Measurements from ENCODE around the gene SIRT4.
"Not testable (repeated sequence)": the region's sequence is repeated elsewhere in the genome, so short reads cannot be mapped to it uniquely, and the experiment has no call there.

The SIRT4 gene, protein sequence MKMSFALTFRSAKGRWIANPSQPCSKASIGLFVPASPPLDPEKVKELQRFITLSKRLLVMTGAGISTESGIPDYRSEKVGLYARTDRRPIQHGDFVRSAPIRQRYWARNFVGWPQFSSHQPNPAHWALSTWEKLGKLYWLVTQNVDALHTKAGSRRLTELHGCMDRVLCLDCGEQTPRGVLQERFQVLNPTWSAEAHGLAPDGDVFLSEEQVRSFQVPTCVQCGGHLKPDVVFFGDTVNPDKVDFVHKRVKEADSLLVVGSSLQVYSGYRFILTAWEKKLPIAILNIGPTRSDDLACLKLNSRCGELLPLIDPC

DNA sequence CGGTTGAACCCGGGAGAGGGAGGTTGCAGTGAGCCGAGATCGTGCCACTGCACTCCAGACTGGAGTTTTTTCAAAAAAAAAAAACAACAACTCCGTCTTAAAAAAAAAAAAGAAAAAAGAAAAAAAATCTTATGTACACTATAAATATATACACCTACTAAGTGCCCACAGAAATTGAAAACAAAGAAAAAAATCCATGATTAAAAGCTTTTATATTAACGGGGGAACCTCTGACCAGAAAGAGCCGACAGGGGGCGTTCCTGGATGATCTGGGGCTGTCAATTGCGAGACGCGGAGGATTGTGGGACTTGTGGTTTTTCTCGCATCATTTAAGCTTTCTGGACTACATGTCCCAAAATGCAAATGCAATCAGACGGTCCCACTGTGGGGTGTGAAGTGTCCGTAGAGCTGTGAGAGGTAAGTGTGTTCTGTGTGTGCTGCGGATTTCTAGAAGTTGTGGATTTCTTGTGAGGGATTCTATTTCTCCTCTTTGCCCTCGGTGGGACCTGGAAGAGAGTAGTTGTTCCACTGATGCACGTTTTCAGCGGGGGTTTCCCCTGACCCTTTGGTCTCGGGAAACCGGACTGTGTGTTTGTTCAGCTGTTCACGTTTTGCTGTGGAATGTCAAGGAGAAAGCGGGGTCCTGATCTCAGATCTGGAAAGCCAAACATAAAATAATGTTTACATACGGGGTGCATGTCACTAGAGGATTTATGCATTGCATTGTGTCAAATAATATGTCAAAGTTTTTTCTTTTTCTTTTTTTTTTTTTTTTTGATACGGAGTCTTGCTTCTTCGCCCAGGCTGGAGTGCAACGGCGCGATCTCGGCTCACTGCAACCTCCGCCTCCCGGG lies at the start of gene SIRT4:
SIRT4 (plus strand) TSS at position 360 of the 854 bp plus-strand sequence. CDS start 1,241 bp downstream, outside the sequence.
- peak; percentile 91 for DNase-seq (ENCODE audit: low spot score)

DNA sequence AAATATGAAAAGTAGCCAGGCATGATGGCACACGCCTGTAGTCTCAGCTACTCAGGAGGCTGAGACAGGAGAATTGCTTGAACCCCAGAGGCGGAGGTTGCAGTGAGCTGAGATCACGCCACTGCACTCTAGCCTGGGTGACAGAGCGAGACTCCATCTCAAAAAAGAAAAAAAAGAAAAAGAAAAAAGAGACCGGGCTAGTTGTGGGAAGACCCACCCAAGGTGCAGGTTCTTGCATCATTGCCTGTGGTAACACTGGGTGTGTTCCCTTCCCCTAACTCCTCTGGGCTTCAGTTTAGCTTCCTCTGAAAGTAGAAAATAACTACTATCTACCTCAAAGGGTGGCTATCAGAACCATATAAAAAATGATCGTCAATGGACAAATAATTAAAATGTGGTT lies 48.8 kb upstream of the SIRT4 start:
- not testable (repeated sequence) for DNase-seq (ENCODE audit: low spot score)

GRCh38 chr12:120254809-120255208 lies 47.3 kb upstream of the SIRT4 start:
- no peak for DNase-seq (ENCODE audit: low spot score)

DNA sequence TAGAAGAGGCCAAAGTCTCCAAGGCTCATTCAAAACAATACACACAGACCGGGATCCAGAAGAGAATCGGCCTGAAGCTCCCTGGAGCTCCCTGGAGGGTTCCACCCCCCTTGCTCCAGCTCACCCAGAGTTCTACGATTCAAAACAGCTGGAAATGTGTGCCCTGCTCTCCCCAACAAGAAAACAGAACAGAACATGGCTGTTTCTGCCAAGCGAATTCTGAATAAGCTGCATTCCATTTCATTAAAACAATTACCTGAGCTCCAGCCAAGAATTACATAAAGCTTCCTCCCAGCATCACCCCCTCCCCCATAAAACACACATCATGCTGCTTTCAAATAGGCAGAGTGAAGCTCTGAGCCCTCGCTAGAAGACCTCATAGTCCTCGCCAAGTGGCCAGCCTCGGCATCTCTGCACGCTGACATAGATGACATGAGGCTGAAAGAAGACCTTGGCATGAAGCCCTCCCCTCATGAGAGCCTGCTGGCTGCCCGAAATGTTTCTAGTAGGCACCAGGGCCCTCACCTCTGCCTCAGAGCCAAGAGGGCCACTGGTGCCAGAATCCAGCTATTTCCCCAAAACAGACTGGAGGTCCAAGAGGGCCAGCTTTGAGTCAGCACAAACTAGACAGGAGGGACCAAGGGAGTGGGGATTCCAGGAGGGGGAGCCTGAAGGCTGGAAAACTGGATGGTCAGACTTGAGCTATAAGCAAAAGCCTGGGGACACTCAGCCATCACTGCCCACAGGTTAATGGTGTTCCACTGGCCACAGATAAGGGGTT lies 44.9 kb upstream of the SIRT4 start:
- peak; percentile 76 for DNase-seq (ENCODE audit: low spot score)

DNA sequence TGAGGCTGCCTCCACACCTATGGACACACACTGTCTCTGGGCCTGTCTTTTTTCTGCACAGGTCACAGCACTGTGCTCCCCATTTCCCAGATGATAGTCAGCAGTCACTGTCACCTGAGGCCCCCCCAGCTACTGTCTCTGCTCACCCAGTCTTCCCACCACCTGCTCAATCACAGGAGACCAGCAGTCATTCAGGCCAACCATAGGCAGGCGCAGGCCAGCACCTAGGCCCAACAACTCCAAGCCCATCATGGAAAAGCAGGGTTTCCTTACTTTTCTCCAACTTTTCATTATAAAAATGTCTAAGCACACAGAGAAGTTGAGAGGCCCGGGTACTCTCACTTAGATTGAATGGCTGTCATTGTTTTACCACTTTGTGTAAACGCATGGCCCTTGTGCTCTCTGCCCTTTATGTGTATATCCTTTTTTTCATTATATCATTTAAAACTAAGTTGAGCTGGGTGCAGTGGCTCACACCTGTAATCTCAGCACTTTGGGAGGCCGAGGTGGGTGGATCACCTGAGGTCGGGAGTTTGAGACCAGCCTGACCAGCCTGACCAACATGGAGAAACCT lies 43.7 kb upstream of the SIRT4 start:
- no peak for DNase-seq (ENCODE audit: low spot score)

- DNase-seq (ENCODE audit: low spot score): no peak
These were observed 42.5 kb upstream of the SIRT4 start for GRCh38 chr12:120259418-120260202.

DNA sequence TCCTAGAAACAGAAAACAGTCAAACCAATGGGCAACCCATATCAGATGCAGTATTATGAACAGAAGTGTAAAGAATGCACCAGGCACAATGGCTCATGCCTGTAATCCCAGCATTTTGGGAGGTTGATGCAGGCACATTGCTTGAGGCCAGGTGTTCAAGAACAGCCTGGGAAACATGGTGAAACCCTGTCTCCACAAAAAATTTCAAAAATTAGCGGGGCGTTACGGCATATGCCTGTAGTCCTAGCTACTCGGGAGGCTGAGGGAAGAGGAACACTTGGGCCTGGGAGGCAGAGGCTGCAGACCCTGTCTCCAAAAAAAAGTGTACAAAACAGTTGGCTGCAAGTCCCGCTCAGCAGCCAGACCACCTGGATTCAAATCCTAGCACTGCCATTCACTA lies 41.5 kb upstream of the SIRT4 start:
- no peak for DNase-seq (ENCODE audit: low spot score)

DNA sequence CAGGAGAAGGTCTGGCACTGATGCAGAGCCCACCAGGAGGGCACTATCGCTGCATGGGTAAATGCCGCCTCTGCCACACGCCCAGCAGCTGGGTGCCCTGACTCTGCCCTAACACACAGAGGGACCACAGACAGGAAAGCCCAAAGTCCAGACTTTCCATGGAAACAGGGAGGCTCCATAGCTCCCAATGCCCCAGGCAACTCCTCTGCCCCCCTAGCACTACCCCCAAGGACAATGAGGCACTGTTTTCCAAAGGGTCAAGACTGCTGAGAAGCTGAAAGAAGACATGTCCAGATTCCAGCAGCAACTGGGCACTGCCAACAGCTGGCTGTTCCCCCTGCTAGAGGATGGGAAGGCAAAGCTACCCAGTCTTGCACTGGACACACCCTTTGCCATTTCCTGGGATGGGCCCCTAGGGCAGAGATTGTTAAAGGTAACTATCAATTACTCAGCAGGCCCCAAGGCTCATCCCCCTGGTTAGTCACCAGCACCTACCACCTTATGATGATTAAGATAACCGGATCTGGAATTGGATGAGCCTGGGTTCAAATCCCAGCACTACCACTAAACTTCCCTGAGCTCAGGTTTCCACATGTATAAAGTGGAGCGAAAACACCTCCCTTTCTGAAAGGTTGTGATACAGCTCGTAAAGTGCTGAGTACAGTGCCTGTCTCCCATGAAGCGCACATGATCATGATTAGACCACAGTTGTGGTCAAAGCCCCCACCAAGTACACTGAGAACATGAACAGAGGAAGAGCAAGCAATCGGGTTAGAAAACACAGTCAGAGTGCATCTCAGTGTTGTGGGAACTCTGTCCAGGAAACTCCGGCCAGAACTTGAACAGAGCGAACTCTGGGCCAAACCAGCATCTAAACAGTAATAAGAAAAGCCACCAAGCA lies 39.9 kb upstream of the SIRT4 start:
- DNase-seq (ENCODE audit: low spot score): no peak

GRCh38 chr12:120262852-120263747 lies 39.0 kb upstream of the SIRT4 start:
- DNase-seq (ENCODE audit: low spot score): no peak

GRCh38 chr12:120263748-120264085 lies 38.4 kb upstream of the SIRT4 start:
- DNase-seq (ENCODE audit: low spot score): no peak

DNA sequence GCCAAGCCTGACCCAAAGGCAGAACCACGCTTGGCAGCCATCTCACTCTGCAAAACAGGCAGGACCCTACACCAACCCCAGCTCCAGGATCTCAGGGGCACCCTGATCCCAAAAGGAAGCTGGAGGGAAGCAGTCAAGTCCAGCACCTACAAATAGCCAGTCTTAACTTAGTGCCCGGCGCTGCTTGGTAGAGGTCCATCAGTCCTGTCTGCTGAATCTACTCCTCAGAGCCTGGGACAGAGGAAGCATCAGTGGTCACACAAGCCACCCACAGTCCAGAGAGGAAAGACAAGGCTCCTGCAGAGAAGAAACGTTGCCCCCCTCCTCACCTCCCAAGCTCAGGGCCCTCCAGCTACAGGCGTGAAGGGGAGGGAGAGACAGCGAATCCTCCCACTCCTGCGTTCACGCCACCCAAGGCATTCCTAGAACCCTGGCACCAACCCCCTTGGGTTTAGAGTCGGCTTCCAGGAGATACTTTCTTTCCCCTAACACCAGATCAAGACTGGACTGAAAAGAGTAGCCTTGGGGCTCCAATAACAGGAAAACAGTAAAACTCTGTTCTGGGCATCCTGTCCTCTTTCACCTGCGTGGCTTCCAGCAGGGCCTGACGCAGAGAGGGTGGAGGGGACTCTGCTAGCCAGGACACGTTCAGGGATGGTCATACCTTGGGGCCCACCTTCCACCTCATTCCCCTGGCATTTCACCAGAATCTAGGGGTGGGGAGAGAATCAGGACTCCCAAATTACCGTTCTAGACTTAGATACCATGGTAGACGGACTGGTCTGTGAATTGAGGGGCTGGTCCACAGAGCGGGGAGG lies 37.8 kb upstream of the SIRT4 start:
- no peak for DNase-seq (ENCODE audit: low spot score)

GRCh38 chr12:120264904-120265472 lies 37.1 kb upstream of the SIRT4 start:
- DNase-seq (ENCODE audit: low spot score): no peak

GRCh38 chr12:120265473-120266179 lies 36.5 kb upstream of the SIRT4 start, which contains the start of gene PXN:
TSS of gene PXN (minus strand) at chr12:120265730. CDS start at chr12:120265629, 101 bp downstream.
- peak; percentile 98 for DNase-seq (ENCODE audit: low spot score)

GRCh38 chr12:120266180-120266870 lies 35.8 kb upstream of the SIRT4 start:
- no peak for DNase-seq (ENCODE audit: low spot score)

- no peak for DNase-seq (ENCODE audit: low spot score)
These were observed 34.4 kb upstream of the SIRT4 start for GRCh38 chr12:120267736-120268135.

GRCh38 chr12:120276734-120277133 lies 25.4 kb upstream of the SIRT4 start:
- DNase-seq (ENCODE audit: low spot score): no peak
